Pancreas (tissue), 10 donors: Measurements from ENCODE around the gene PKNOX2. TPM values are rescaled to one million over a fixed set of nuclear protein-coding genes. Genes with fewer than 3 reads are reported as not detected.

Experiments
- ATAC-seq, 4 donors: fragments of 200-7000 bp; cut with Tn5 transposase; one replicate each; pipeline versions ENCODE4 v1.8.0 to v1.9.1; 2020; ENCODE audit warnings: mild to moderate bottlenecking in 4 of 4, moderate library complexity in 4 of 4
- DNase-seq, 6 donors: peaks; one replicate each; pipeline ENCODE4 v3.0.0-alpha.2; 2020
- FAIRE-seq: peaks from 2 replicates; lab custom pipeline; 2012; peaks lifted over from hg19 to GRCh38; lab: Jason Lieb, UNC
- H3K27ac ChIP-seq, 4 donors: fragments of 200-600 bp; sonication (generic); 1 replicate in 3 of 4; 2 replicates in 1 of 4; pipeline versions ENCODE4 v1.5.0 to v1.8.0; 2020
- H3K27me3 ChIP-seq, 4 donors: fragments of 200-600 bp; one replicate each; pipeline ENCODE4 v1.8.0; 2021
- H3K36me3 ChIP-seq, 3 donors: fragments of 200-600 bp; sonication (generic) in 1 of 3; one replicate each; pipeline versions ENCODE4 v1.5.0 to v1.8.0; 2020 to 2021
- H3K4me1 ChIP-seq, 3 donors: fragments of 200-600 bp; one replicate each; pipeline ENCODE4 v1.8.0; 2021
- H3K4me3 ChIP-seq, 4 donors: fragments of 200-600 bp; sonication (generic) in 2 of 4; one replicate each; pipeline versions ENCODE4 v1.5.0 to v1.8.0; 2020 to 2021
- H3K9me3 ChIP-seq, 4 donors: fragments of 200-600 bp; one replicate each; pipeline ENCODE4 v1.8.0; 2021
- CTCF ChIP-seq, 4 donors: fragments of 200-600 bp; sonication (generic) in 3 of 4; IDR thresholded peaks; one replicate each; pipeline versions ENCODE4 v1.5.0 to v1.8.0; 2021; ENCODE audit warnings: antibody characterized with exemption in 4 of 4
- WGBS, 2 donors: extraction: QIAGEN DNeasy Blood & Tissue Kit; methylation state at CpG; one replicate each; pipeline ENCODE4 v1.1.7; 2013; 5-methylcytosine and 5-hydroxymethylcytosine counted together
- intact Hi-C, 3 donors: fragments of 100-400 bp; cut with DNase I; formaldehyde crosslinking; loops; one replicate each; pipeline versions ENCODE4 v1.11.1 to v1.14.2; 2022
- polyA plus RNA-seq, 2 donors: library from polyadenylated mRNA; stranded (reverse); fragments of 200-250 nt; gene quantifications; one replicate each; pipeline ENCODE4 v1.2.3, GENCODE V29; 2013
- total RNA-seq, 6 donors: library from RNA; stranded (reverse); fragmentation: NEBNext Ultra II Directional in 4 of 6; extraction: Animal tissue kit (Norgen Biotek cat#: 25700) in 4 of 6; gene quantifications; one replicate each; pipeline versions ENCODE4 v1.2.1 to v1.2.4, GENCODE V29; 2021 to 2023
- donor health status: healthy with polysubstance abuse.
- donor health status: DM: no; HTN: no; CAD: no; lungs with moderate emphysema.
- donor health status: DM: no; HTN: no; CAD: no.
- donor health status: control.
- donor health status: control.
- donor health status: Bipolar disorder and iron deficiency.
- donor health status: DM: yes; HTN: yes; CAD: no.
- donor health status: DM: no; HTN: no; CAD: no.
- donor health status: DM: no; HTN: no; CAD: no.
- donor health status: DM: yes; HTN: yes; CAD: no.

Gene PKNOX2
- total and polyA plus RNA-seq, 8 donors = 3.4 to 8.1 (median 5.8) TPM

- Histone ChIP-seq H3K36me3 (no peaks in the 10 kb centered on the region), H3K9me3 (no peaks in the 10 kb centered on the region), H3K4me3 (no peak overlapping the region), H3K27ac (no peak overlapping the region), H3K27me3 (no peaks in the 10 kb centered on the region), H3K4me1 (no peaks in the 10 kb centered on the region)
- TF ChIP-seq CTCF (IDR thresholded peaks at IDR 0.05) = peak in 1 of 4 donors; percentile 20
- intact Hi-C loops = no loop called here
- ATAC-seq (peak; percentile 35 to 83 (median 75)), FAIRE-seq (no peak), DNase-seq (peak in 2 of 6 donors; percentile 16 to 36)
- WGBS, 2 donors = 62 to 63% methylated on average over 15 of the region's 15 CpGs
Measured at GRCh38 chr11:125224391-125225021, 60.0 kb downstream of the PKNOX2 start.

GRCh38 chr11:125225401-125225800, 60.9 kb downstream of the PKNOX2 start:
- FAIRE-seq = no peak
- TF ChIP-seq CTCF (IDR thresholded peaks at IDR 0.05) = no peak
- ATAC-seq = no peak
- no peak for DNase-seq
- intact Hi-C loops = no loop called here
- H3K9me3 ChIP-seq = no peaks in the 10 kb centered on the region
- no peak overlapping the region for H3K4me3 ChIP-seq
- no peak overlapping the region for H3K27ac ChIP-seq
- H3K4me1 ChIP-seq = no peaks in the 10 kb centered on the region
- WGBS, 2 donors = 89 to 97% methylated on average over 2 of the region's 2 CpGs
- no peaks in the 10 kb centered on the region for H3K27me3 ChIP-seq
- H3K36me3 ChIP-seq = no peaks in the 10 kb centered on the region

GRCh38 chr11:125226031-125226430, 61.5 kb downstream of the PKNOX2 start:
- intact Hi-C loops = no loop called here
- TF ChIP-seq CTCF (IDR thresholded peaks at IDR 0.05) = no peak
- H3K4me1 ChIP-seq = no peaks in the 10 kb centered on the region
- no peaks in the 10 kb centered on the region for H3K36me3 ChIP-seq
- WGBS, 2 donors = 58 to 59% methylated on average over 2 of the region's 2 CpGs
- ATAC-seq (no peak), DNase-seq (no peak), FAIRE-seq (no peak)
- no peaks in the 10 kb centered on the region for H3K27me3 ChIP-seq
- no peak overlapping the region for H3K4me3 ChIP-seq
- no peaks in the 10 kb centered on the region for H3K9me3 ChIP-seq
- H3K27ac ChIP-seq = no peak overlapping the region

GRCh38 chr11:125226706-125227105, 62.2 kb downstream of the PKNOX2 start:
- intact Hi-C loops = no loop called here
- 73 to 84% methylated on average over 4 of the region's 4 CpGs for WGBS, 2 donors
- Histone ChIP-seq H3K27ac (no peak overlapping the region), H3K9me3 (no peaks in the 10 kb centered on the region), H3K4me3 (no peak overlapping the region), H3K4me1 (no peaks in the 10 kb centered on the region), H3K36me3 (no peaks in the 10 kb centered on the region), H3K27me3 (no peaks in the 10 kb centered on the region)
- ATAC-seq = no peak
- TF ChIP-seq CTCF (IDR thresholded peaks at IDR 0.05) = no peak
- no peak for FAIRE-seq
- DNase-seq = no peak

GRCh38 chr11:125227151-125227550, 62.6 kb downstream of the PKNOX2 start:
- TF ChIP-seq CTCF (IDR thresholded peaks at IDR 0.05) = no peak
- no peaks in the 10 kb centered on the region for H3K4me1 ChIP-seq
- ATAC-seq = no peak
- H3K4me3 ChIP-seq = no peak overlapping the region
- WGBS, 2 donors = 76 to 80% methylated on average over 5 of the region's 5 CpGs
- no peak for DNase-seq
- H3K27ac ChIP-seq = no peak overlapping the region
- intact Hi-C loops = no loop called here
- no peaks in the 10 kb centered on the region for H3K36me3 ChIP-seq
- no peak for FAIRE-seq
- H3K27me3 ChIP-seq = no peaks in the 10 kb centered on the region
- no peaks in the 10 kb centered on the region for H3K9me3 ChIP-seq
